ENCODE measurements around the gene SDHAF1.
"Not testable (repeated sequence)": the region's sequence is repeated elsewhere in the genome, so short reads cannot be mapped to it uniquely, and the experiment has no call there.

SDHAF1 gene, protein sequence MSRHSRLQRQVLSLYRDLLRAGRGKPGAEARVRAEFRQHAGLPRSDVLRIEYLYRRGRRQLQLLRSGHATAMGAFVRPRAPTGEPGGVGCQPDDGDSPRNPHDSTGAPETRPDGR

DNA sequence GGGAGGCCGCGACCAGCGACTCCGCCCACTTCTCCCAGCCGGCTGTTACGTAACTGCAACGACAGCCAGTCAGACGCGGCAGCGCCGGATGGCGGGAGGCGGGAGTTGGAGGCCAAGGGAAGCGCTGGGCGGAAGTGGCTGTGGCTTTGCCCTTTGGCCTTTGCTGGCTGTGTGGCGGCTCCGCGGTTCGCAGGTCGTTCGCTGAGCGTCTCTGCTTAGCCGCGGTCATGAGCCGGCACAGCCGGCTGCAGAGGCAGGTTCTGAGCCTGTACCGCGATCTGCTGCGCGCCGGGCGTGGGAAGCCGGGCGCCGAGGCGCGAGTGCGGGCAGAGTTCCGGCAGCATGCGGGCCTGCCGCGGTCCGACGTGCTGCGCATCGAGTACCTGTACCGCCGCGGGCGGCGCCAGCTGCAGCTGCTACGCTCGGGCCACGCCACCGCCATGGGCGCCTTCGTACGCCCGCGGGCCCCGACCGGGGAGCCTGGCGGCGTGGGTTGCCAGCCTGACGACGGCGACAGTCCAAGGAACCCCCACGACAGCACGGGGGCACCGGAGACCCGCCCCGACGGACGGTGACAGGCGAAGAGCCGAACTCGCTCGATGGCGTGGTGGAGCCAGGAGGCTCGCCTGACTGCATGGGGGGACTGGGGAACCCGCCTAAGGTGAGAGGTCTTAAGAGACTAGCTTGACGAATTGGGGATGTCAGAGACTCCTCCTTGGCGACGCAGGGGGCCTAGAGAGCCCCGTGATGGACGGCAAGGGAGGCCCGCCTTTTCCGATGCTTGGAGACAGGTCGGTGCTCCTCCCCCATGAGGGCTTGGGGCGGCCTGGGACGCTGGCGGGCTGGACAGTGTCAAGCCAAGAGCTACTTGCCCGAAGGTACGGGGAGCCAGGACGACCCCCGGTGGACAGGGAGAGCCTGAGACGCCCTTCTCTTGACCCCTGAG lies at the start of gene SDHAF1:
Gene SDHAF1 (plus strand): TSS at position 141 of the 946 bp plus-strand sequence. CDS start 87 bp downstream, at position 228.
- DNase-seq: peak; percentile 95

DNA sequence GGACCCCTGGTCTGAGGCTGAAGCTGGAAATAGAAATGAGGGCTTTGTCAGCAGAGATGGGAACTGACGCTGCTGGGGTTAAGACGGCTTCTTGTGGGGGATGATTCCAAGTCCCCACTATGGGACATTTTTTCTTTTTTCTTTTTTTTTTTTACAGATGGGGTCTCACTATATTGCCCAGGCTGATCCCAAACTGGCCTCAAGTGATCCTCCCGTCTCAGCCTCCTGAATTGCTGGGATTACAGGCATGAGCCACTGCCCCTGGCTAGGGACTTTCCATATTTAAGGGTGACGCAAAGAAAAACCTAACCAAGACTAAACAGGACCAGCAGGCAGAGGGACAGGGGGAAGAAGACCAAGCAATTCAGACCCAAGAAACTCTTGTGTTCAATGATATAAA lies 48.8 kb upstream of the SDHAF1 start:
- no peak for DNase-seq

DNA sequence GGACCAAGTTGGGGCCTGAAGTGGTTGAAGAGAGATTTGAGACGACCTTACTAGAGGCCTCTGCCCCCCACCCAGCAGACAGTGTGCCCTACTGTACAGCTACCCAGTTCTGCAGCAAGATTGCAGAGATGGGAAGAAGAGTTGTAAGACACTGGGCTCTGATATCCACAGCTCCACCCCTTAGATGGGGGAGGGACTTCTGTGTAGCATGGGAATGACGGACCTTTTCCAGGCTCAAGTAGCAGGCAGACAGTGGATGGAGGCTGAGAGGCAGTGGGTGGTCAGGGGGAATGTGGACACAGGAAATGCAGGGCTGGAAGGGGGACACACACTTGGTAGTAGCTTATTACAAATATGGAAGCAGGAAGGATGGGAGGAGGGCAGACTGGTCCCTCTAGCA lies 45.9 kb upstream of the SDHAF1 start:
- DNase-seq: no peak

DNA sequence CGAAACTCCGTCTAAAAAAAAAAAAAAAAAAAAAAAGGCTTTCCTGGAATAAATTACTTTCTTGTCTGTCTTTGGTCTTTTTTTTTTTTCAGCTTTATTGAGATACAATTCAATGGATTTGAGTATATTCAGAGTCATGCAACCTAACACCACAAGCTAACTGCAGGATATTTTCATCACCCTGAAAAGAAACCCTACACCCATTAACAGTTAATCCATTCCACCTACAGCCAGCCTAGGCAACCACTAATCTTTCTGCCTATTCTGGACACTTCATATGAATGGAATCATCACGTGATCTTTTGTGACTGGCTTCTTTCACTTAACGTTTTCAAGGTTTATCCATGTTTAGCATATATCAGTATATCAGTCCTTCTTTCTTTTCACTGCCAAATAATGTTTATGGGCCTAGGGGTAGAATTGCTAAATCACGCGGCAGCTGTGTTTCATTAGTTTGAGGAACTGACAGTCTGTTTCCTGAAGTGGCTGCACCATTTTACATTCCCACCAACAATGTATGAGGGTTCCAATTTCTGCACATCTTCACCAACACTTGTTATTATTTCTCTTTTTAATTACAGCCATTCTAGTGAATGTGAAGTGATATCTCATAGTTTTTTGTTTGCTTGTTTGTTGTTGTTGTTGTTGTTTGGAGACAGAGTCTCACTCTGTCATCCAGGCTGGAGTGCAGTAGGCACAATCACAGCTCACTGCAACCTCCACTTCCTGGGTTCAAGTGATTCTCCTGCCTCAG lies 38.9 kb upstream of the SDHAF1 start:
- no peak for DNase-seq

DNA sequence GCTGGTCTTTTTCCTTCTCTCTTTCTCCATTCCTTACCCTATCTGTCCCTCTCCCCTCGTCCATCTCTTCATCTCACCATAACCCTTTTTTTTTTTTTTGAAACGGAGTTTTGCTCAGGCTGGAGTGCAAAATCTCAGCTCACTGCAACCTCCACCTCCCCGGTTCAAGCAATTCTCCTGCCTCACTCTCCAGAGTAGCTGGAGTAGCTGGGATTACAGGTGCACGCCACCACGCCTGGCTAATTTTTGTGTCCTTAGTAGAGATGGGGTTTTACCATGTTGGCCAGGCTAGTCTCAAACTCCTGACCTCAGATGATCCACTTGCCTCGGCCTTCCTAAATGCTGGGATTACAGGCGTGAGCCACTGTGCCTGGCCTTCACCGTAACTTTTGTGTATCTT lies 37.6 kb upstream of the SDHAF1 start:
- not testable (repeated sequence) for DNase-seq

DNA sequence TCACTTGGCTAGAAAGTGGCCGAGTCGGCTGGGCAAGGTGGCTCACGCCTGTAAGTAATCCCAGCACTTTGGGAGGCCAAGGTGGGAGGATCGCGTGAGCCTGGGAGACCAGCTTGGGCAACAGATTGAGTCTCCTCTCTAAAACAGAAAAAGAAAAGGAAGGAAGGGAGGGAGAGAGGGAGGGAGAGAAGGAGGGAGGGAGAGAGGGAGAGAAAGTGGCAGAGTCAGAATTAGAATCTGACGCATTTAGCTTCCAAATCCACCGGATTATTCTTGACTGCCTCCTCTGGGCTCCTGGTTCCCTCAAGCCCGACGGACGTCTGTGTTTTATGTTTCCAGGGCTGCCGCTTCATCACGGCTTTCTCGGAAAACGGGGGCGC lies 36.3 kb upstream of the SDHAF1 start:
- no peak for DNase-seq

DNA sequence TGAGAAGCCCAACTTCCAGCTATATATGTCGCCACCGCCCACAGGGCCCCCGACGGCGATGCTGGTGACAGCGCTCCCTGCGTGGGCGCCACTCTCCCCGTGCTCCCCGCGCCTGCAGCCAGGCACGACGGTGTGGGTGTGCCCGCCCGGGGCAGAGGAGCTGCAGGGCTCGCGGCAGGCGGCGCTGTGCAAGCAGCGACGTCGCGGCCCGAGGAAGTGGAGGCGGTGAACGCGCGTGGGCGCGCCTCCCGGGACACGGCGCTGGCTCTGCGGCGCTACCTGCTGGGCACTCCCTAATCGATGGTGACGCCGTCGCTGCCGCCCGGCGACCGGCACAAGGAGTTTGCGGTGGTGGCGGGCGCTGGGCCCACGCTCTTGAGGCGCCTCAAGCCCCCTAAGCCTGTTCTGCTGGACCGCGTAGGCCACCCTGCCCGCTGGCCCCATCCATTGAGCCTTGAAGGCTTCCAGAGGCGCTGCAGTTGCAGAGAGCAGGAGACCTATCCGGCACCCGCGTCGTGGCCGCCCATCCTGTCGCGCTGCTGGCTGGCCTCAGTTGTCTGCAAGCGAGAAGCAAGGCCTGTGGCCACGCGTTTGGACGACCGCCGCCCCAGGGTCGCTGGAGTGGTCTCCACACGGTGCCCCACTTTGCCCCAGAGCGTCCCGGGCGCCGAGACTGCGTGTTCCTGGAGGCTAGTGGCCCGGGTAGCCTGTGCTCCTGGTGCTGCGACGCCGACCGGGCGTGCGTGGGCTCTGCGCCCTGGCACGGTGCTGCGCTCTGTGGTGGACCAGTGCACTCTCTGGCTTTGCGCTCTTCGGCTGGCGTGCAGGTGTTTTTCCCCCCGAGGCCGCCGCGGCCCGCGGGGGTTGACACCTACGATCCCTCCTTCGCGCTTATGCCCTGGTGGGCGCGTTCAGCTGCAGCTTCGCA lies 35.7 kb upstream of the SDHAF1 start:
- peak; percentile 46 for DNase-seq

DNA sequence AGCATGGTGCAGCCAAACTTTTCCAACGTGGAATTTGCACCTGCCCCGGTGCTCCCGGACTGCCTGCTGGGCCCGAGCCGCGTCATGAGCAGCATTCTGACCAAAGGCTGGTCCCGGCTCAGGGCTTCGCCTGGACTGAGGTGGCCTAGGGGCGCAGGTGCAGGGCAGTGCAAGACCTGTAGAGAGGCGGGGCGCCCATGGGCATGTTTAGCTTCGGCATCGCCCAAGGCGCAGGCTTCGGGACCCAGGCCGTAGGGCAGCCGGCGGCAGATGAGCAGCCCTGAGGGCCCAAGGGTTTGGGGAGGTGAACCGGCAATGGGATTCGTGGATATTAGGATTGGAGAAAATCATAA lies 35.0 kb upstream of the SDHAF1 start:
- no peak for DNase-seq

DNA sequence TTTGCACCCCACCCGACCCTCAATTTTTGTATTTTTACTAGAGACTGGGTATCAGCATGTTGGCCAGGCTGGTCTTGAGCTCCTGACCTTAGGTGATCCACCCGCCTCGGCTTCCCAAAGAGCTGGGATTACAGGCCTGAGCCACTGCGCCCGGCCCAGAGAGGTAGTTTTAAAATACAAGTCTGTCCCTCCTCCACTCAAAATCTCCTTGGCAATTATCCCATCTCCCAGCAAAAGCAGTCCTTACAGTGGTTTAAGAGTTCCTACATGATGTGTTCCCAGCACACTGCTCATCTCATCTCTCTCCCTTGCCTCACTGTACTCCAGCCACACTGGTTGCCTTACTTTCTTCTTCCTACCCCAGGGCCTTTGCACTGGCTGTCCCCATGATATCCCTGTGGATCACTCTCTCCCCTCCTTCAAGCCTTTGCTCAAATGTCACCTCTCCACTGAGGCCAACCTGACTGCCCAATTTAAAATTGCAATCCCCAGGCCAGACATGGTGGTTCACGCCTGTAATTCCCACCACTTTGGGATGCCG lies 34.5 kb upstream of the SDHAF1 start:
- DNase-seq: no peak

DNA sequence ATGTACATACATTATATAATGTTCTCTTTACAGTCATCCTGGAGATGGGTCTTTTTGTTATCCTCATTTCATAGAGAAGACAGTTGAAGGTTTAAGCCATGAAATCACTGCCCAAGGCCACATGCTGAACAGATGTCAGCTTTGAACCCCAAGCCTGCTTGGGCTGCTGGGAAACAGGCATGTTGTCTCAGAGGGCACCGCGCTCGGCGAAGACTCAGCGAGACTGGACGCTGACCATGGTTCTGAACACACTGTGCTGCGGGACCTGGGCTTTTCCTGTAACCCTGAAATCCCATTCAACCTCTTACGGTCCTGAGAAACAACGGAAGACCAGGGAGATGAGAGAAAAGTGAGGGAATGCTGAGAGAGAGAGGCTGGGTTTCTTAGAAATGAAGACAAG lies 31.5 kb upstream of the SDHAF1 start:
- peak; percentile 62 for DNase-seq

DNA sequence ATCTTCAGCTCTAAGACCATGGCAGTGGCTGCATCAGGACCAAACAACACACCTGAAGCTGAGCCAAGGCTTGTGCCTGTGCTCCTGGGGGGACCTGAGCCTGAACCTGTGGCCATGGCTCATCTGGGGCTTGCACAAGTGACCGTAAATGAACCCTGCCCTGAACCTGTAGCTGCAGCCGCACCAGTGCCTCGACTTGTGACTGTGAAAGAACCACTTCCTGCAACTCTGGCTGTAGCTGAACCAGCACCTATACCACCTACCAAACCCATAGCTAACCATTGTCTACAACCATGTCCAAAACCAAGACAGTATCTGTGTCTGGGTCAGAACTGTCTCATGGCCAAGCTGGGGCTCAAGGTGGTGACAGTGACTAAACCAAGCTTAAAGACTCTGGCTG lies 28.2 kb upstream of the SDHAF1 start:
- DNase-seq: no peak

DNA sequence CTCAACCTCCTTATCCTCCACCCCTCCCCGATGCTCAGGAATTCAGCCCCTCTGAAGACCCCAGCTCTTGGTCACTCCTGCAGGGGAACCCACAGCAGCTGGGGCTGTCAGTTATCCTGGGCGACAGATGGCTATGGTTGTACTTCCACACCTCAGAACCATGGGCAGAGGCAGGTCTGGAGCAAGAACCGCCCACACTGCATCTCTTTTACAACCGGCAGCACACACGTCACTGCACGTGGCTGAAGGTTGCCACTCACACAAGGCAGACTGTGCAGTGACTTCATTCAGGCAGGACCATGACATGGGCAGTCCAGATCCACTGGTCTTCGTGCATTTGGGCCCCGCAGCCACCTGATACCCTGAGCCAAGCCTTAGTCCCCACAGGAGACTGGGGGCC lies 21.5 kb upstream of the SDHAF1 start:
- DNase-seq: no peak

DNA sequence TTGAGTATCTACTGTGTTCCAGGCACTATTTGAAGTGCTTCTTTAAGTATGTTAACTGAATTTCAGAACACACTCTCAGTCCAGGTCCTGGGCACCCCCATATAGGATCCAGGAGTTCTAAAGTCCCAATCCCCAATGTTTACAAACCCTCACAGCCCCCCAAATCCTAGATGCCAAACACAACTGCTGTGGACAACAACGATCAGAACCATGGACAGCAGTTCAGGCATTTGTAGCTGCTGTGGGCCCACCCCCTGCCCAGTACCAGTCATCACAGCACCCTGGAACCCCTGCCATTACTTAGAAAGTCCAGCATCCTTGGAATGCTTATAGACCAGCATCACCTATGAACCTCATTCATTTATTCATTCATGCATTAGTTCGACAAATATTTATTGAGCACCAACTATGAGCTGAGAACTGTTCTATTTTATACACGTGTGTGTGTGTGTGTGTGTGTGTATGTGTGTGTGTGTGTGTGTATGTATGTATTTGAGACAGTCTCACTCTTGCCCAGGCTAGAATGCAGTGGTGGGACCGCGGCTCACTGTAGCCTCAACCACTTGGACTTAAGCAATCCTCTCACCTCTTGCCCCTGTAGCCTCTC lies 19.3 kb upstream of the SDHAF1 start:
- DNase-seq: no peak

DNA sequence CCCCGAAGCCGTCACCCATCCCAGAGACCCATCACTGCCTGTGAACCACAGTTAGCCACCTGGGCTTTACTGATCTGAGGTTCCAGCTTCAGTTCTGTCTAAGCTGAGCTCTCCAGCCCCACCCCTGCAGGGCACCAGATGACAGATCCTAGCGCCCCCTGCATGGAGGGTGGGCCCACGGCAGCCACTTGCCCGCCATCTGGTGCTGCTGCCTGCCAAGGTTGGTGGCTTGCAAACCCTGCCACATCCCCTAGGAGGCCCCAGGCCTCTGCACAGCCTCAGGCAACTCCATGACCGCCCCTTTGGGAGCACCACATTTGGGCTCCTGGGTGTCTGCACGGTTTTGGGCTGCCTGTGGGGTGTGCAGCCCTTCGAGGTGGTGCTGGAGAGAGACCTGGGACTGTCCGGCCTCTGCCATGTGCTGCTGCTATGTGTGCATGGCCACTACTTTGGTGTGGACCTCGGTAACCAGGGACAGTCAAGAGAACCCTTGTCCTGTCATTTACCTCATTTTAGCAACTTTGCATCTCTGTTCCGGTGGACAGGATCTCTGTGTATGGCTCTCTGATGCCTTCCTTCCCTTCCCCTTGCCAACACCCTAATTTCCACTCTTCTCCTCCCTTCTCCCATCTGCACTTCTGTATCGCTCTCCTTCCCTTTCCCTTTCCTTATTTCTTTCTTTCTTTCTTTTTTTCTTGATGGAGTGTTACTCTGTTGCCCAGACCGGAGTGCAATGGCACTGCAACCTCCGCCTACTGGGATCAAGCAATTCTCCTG lies 17.4 kb upstream of the SDHAF1 start:
- peak; percentile 33 for DNase-seq

DNA sequence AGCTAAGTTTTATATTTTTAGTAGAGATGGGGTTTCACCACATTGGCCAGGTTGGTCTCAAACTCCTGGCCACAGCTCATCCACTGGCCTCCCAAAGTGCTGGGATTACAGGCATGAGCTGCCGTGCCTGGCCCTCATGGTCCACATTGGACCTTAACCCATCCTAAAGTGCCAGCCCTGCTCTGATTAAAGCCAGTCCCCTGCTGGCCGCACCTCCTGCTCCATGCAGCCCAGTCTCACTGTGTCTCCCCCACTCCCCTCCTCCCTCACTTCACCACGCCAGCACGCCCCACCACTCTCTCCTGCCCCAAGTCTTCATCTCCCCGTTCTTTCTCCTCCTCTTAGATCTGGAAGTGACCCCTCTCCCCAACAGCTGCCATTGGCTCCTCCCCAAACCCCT lies 16.7 kb upstream of the SDHAF1 start:
- no peak for DNase-seq

DNA sequence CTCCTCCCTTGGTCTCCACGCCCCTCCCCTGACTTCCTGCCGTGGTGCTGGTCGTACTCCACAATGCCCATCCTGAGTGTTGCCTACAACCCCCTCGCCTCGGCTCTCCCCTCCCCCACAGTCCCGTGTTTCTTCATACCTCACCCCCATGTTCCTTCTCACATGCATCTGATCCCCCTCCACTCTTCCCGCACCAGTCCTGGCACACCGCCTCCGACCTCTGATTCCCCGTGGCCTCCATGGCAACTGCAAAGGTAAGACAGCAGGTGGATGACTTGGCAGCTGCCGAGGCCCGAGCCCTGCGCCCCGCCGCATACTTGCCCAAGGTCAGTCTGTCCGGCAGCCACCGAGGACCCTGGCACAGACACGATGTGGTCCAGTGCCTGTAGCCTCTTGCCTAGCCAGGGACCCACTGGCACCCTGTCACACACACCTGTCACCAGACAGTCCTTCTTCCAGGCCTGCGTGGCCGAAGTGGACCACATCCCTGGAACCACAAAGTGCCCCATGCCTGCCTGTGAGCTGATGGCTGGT lies 16.1 kb upstream of the SDHAF1 start:
- DNase-seq: no peak

DNA sequence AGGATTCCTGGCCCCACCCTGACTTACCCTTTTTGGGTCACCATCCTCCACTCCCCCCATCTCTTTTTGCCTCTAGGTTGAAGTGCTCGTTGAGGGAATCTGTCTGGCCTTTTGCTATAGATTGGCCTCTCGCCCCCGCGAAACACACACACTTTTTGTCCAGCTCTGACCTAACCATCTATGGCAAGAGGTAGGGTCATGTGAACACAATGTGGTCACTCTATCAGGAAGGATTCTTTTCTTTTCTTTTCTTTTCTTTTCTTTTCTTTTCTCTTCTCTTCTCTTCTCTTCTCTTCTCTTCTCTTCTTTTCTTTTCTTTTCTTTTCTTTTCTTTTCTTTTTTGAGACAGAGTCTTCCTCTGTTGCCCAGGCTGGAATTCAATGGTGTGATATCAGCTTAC lies 14.0 kb upstream of the SDHAF1 start:
- DNase-seq: not testable (repeated sequence)

DNA sequence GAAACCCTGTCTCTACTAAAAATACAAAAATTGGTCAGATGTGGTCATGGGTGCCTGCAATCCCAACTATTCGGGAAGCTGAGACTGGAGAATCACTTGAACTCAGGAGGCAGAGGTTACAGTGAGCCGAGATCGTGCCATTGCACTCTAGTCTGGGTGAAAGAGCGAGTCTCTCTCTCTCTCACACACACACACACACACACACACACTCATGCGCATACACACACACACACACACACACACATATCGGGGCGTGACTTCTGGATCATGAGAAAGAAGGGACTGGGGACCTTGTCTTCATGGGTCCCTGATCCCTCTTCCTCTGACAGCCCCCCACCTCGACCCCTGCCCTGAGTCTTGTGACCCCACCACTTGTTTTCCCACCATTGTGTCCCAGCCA lies 11.8 kb upstream of the SDHAF1 start:
- no peak for DNase-seq

DNA sequence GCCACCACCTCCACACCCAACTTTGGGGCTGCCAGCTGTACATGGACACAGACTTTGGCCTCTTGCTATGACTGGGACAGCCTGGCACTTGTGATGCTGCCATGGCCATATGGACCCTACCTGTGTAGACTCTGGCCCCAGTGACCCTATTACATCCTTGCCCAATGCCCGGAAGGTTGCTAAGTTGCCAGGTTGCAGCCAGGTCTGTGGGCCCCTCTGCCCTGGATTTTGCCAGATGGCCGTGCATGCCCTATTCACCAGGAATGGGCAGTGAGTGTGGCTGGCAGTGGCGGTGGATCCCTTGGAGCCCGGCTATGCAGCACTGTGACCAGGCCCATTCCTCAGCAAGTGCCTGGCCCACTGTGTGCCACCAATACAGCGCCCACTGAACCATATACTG lies 8.9 kb upstream of the SDHAF1 start:
- no peak for DNase-seq

DNA sequence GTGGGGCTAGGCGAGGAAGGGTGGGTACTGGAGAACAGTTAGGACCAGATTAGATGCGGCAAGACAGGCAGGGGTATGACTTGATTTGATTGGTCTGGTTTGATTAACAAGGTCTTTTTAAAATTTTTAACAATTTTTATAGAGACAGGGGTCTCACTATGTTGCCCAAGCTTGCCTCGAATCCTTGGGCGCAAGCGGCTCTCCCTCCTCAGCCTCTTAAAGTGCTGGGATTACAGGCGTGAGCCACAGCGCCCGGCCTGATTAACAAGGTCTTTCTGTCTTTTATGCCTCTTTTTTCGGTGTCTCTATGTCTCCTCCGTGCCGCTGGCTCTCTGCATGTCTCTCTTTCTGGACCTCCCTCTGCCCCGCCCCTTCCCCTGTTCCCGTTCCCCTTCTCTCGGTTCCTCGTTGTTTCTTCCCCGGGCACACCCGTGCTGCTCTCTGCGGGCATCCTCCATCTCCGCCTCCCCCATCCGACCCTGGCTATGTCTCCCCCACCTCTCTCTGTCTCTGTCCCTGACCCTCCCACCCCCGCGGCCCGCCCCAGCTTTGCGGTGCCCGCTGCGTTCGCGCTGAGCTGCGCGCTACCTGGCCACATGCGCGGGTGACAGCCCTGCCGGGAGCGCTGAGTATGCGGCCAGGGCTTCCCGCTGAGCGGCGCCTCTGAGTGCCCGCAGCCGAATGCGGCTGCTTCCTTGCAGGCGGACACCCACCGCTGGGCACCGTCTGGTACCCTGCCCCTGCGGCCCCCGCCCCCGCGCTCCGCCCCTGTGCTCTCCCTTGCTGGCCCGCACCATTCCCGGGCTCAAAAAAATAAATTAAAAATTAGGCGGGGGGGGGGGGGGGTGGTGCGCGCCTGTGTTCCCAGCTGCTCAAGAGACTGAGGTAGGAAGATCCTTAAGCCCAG lies 8.1 kb upstream of the SDHAF1 start:
- peak; percentile 40 for DNase-seq

Measured in retina (tissue), 1 donor.